NCI-H524 (cell line): ENCODE results near the gene NQO1.
"Not testable (repeated sequence)": the region's sequence is repeated elsewhere in the genome, so short reads cannot be mapped to it uniquely, and the experiment has no call there.

Experiments used
- DNase-seq, 2 experiments: peaks; one replicate each; lab custom pipeline; 2025; lab: John Stamatoyannopoulos, UW

Gene NQO1

DNA sequence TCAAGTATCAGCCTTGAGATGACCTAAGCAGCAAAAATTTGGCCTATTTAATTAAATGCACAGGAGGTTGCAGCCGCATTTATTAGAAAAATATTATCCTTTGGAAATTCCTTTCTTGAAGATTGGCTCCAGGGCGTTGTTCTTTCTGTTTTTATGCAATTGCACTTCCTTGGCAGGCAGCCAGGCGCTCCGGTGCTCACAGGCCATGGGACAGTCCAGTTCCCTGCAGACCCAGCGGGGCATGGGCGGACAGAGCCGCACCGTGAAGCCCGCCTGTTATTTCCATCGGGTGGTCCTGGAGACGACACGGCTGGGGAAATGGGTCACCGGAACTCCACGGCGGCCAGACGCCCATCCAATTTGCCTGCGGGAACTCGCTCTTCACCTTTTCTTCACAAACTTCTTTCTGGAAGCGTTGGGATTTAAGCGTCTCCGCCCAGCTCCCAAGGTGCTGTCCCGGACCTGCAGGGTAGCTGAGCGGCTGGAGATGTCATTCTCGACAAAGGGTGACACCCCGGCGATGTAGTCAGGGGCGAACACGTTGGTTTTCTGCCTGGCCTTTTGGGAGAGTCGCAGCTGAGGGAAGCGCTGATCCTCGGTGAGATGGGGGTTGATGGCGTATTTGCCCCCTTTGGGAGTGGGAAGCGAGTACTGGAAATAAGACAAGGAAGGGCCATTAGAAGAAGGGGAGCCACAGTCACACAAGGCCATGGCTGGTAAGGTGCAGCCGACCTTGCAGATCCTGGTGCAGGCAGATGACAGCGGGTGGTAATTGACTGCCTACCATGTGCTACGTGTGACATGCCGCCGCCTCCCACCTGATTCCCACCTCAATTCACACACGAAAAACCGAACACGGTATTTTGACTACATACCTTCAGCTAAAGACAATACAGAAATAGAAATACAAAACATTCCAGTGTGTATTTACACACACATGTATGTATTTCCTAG lies 15.9 kb upstream of the NQO1 start:
- no peak for DNase-seq

DNA sequence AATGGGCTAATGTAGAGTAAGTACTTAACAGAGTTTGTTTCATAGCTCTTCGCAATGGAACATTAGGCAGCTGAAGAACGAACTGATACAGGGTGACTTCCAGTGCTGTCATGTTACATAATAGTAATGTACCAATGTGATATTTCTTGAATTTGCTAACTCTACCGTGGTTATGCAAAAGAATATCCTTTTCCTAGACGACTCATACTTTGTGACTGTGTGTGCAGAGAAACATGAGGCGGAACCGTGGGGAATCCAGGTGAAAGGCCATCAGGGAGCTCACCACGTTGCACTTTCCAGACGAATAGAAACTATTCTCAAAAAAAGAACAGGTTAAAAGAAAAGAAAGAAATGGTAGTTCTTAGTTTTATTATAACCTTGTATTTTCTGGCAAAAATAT lies 15.2 kb upstream of the NQO1 start:
- no peak for DNase-seq

DNA sequence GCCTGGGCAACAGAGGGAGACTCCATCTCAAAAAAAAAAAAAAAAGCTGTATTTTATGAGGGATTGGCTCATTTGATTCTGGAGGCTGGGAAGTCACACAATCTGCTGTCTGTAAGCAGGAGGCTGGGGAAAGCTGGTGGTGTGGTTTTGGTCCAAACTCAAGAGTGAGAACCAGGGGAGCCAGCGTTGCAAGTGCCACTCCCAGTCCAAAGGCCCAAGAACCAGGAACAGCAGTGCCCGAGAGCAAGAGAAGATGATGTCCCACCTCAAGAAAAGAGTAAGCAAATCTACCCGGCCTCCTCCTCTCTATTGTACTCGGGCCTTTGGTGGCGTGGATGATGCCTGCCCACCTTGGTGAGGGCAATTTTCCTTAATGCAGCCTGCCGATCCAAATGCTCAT lies 5.7 kb upstream of the NQO1 start:
- no peak for DNase-seq

DNA sequence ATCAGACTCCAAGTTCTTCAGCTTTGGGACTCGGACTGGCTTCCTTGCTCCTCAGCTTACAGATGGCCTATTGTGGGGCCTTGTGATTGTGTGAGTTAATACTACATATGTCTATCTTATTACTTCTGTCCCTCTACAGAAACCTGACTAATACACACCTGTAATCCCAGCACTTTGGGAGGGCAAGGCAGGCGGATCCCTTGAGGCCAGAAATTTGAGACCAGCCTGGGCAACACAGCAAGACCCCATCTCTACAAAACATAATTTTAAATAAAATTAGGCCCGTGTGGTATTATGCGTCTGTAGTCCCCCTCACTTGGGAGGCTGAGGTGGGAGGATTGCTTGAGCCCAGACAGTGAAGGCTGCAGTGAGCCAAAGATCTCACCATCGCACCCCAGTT lies 4.9 kb upstream of the NQO1 start:
- not testable (repeated sequence) for DNase-seq

DNA sequence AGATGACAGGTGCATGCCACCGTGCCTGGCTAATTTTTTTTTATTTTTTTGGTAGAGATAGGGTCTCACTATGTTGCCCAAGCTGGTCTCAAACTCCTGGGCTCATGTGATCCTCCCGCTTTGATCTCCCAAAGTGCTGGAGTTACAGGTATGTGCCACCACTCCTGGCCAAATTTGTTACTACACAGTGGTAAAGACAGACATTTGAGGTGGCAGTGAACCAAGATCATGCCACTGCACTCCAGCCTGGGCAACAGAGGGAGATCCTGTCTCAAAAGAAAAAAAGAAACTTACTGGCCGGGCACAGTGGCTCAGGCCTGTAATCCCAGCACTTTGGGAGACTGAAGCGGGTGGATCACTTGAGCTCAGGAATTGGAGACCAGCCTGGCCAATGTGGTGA lies 2.7 kb upstream of the NQO1 start:
- DNase-seq, result not testable (repeated sequence)

DNA sequence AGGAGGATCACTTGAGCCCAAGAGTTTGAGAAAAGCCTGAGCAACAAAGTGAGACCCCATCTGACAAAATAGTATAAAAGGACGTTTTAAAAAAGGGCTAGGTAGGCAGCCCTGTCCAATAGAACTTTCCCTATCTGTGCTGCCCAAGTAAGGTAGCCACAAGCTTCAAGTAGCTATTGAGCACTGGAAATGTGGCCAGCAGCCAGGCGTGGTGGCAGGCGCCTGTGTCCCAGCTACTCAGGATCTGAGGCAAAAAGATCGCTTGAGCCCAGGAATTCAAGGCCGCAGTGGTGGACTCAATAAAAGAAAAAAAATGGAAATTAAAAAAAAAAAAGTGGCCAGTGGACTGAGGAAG lies 1.5 kb upstream of the NQO1 start:
- DNase-seq, result no peak

DNA sequence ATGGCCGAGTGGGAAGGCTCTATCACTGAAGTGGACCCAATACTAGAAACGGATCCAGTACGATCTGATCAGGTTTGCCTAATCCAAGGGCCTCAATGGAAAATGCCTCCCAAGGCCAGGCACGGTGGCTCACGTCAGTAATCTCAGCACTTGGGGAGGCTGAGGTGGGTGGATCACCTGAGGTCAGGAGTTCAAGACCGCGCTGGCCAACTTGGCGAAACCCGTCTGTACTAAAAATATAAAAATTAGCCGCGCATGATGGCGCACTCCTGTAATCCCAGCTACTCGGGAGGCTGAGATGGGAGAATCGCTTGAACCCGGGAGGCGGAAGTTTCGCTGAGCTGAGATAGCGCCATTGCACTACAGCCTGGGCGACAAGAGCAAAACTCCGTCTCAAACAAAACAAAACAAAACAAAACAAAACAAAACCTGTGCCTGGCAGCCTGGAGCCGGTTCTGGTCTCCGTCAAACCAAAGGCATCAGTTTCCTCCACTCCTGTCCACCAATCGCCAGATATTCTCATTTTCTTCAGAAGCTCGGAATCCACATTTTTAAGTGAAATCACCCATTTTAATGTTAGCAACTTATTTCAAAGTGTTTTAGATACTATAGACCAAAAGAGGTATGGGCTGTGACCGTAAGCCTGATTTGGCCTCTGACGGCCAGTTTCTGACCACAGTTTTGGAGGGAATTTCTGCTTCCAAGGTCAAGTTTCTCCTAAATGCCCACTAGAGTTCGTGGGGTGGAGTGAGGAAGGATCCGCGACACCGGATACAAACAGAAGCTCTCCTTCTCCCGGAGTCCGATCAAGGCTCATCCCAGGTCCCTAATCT lies 664 bp downstream of the NQO1 start:
- no peak for DNase-seq

DNA sequence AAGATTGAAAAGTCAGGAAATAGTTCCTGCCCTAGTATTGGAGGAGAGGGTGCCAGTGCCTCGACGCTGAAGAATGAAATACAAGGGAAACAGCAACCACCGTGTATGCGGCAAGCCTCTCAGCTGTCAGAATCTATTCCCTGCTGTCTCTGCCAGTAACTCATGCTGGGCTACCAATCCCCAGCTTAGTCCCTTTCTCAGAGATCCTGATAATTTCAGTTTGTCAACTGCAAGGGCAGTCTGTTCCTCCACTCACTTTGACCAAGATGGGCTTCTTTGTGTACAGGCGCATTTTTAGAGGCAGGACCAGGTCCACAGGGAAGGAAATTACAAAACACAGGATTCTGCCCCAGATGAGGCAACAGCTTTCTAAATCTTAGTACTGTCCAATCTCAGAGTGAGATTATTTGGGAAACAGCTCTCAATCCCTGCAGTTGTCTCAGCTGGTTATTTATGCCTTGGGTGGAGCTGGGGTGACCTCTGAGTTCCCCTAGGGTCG lies 1.3 kb downstream of the NQO1 start:
- no peak for DNase-seq

DNA sequence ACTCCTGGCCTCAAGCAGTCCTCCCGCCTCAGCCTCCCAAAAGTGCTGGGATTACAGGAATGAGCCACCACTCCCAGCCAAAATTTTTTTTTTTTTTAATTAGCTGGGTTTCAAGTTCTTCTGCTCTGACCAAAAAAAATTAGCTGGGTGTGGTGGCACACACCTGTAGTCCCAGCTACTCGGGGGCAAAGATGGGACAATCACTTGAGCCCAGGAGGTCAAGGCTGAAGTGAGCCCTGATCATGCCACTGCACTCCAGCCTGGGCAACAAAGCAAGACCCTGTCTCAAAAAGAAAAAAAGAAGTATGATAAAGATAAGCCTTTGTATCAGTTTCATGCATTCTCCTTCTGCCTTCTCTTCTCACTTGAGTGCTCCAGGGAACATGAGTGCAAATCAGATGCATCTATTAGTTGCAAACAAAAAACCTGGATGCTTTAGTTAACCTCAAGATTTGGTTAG lies 1.9 kb downstream of the NQO1 start:
- DNase-seq, result no peak

DNA sequence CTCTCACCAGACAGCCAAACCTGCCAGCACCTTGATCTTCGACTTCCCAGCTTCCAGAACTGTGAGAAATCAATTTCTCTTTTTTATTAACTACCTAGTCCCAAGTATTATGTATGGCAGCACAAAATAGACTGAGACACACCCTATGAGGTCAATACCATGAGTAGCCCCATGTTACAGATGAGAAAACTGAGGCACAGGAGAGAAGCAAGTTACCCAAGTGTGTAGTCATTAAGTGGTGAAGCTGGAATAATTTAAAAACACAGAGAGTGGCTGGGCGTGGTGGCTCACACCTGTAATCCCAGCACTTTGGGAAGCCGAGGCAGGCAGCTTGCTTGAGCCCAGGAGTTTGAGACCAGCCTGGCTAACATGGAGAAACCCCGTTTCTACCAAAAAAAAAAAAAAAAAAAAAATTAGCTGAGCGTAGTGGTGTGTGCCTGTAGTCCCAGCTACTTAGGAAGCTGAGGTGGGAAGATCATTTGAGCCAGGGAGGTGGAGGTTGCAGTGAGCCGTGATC lies 4.9 kb downstream of the NQO1 start:
- DNase-seq, result no peak

DNA sequence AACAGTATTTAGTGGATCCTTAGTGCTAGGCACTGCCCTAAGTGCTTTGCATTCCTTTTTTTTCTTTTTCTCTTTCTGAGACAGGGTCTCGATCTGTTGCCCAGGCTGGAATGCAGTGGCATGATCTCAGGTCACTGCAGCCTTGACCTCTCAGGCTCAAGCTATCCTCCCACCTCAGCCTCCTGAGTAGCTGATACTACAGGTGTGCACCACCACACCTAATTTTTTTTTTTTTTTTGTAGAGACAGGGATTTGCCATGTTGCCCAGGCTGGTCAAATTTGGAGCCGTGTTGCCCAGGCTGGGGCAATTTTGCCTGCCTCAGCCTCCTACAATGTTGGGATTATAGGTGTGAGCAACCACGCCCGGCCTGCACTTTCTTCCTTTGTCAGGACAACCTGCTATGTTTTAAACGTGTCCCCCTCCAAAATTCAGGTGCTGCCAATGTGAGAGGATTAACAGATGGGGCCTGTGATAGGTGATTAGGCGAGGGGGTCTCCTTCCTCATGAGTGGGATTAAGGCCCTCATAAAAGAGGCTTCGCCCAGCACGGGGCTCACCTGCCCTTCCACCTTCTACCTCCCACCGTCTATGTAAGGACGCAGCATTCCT lies 5.4 kb downstream of the NQO1 start:
- DNase-seq, result no peak

DNA sequence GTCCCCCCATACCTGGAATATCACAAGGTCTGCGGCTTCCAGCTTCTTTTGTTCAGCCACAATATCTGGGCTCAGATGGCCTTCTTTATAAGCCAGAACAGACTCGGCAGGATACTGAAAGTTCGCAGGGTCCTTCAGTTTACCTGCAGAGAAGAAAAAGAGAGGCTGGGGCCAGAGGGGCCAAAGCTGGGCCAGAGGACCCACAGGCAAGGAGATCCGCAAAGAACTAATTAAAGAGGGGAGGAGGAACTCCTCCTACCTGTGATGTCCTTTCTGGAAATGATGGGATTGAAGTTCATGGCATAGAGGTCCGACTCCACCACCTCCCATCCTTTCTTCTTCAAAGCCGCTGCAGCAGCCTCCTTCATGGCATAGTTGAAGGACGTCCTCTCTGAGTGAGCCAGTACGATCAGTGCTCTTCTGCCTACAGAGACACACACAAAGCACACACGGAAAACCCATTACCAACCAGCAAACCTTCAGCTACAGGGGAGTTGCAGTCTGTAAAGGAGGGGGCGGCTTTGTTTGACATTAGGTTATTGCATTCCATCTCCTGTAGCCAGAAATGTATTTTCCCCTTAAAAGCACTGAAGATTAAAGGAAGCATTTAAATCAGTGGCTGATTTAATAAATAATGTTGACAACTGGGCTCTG lies 8.1 kb downstream of the NQO1 start:
- no peak for DNase-seq

DNA sequence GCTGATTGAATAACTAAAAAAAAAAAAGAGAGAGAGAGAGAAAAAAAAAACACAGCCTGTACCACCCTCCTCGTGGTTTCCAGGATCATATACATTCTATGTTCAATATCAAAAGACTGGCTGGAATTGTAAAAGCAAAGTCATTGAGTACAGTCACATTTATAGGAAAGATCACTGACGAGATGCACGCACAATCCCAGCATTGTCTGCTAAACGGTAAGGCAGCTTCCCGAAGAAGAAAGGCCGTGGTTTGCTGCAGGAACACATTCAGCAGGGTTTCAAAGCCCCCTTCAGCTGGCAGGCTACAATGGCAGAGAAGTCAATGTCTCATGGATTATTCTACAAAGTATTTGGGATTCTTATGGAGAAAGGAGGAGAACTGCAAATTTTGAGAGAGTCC lies 9.3 kb downstream of the NQO1 start:
- DNase-seq, result no peak

DNA sequence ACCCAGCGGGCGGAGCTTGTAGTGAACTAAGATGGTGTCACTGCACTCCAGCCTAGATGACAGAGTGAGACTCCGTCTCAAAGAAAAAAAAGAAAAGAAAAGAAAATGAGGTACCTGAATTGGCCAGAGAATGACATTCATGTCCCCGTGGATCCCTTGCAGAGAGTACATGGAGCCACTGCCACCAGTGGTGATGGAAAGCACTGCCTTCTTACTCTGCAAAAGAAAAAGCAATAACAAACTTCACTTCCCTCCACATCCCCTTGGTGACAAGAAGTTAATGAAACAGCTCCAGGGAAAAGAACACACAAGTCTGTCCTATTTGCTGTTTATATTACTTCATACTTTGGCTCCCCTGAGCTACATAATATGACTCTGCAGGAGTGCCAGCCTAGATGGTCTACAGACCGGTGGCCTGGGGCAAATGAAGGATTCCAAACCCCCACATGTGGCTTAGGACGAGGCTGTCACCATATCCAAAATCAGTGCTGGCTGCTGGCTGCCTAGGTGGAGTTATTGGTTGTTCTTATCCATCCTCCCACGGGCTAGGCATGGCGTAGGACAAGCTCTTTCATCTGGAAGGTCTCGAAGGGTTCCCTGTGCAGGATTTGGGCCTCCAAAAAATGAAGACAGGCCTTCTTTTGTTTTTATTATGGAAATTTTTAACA lies 13.3 kb downstream of the NQO1 start:
- DNase-seq, result no peak

DNA sequence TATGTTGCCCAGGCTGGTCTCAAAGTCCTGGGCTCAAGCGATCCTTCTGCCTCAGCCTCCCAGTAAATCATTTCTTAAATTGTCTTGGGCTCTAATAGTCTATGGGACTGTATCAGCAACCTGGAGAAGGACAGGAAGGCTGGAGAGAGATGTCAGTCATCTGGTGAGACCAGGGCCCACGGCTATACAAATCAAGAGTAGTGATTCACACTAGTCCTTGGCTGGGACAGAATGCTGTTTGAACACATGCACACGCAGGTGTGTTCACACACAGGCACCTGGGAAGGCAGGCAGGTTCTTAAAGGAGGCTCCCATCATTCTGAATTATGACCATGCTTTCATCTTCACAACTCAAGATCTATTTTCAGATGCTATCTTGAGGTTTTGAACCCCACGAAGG lies 14.1 kb downstream of the NQO1 start:
- DNase-seq, result no peak

DNA sequence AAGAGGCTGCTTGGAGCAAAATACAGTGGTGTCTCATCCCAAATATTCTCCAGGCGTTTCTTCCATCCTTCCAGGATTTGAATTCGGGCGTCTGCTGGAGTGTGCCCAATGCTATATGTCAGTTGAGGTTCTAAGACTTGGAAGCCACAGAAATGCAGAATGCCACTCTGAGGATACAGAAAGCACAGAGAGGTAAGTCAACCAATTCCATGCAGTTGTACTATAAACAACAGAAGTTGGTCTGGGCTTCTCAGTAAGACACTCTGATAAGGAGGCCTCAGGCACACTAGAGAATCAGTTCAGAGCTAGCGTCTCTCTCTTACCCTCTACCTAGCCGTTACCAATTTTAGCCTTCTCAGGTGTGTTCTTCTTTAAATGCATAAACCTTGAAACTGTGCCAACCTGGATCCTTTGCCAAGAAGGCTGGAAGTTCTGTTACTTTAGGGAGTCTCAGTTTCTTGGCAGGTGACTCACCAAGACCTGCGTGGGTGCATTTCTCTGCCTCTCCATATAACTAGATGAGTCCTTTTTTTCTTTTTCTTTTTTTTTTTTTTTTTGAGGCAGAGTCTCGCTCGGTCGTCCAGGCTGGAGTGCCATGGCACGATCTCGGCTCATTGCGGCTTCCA lies 15.1 kb downstream of the NQO1 start:
- DNase-seq, result no peak

DNA sequence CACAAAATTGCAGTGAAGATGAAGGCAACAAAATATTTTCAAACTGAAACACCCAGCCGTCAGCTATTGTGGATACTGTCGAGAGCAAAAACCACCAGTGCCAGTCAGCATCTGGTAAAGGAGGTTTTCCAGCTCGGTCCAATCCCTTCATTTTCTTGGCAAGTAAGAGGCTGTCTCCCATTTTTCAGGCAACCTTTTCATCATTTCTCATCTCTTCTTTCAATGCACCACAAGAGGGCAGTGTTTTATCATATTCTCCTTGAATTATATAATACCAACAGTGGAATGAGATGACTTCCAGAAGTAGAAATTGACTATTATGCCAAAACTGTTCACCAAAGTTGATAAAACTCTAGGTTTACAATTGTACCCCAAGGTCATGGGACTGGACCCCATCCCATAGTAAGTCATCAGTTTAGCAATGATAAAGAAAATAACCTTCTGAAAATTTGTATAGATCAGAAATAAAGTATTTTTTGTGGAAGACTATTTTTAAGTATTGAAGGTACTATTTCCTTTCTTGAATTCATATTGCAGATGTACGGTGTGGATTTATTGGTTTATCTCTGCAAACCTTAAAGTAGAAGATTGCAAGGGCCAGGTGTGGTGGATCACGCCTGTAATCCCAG lies 16.8 kb downstream of the NQO1 start:
- DNase-seq, result peak; percentile 39 to 75

DNA sequence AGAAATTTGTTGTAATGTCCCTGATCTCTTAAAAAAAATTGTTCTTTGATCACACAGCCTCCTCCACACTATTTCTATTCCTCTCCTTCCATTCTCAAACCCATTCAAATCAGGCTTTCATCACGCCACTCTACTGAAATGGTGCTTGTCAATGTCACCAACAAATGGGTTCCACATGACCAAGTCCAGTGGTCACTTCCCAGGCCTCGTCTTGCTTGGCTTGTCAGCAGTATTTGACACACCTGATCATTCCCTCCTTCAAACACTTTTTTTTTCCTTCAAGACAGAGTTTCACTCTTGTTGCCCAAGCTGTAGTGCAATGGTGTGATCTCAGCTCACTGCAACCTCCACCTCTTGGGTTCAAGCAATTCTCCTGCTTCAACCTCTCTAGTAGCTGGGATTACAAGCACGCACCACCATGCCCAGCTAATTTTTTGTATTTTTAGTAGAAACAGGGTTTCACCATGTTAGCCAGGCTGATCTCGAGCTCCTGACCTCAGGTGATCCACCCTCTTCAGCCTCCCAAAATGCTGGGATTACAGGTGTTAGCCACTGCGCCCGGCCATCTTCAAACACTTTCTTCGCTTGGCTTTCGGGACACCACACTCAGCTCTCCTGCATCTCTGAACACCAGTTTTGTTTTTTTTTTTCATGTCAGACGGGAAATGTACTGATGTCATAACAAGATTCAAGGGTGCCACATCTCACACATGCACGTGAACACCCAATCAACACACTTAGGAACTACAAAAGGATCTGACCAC lies 18.3 kb downstream of the NQO1 start:
- no peak for DNase-seq

DNA sequence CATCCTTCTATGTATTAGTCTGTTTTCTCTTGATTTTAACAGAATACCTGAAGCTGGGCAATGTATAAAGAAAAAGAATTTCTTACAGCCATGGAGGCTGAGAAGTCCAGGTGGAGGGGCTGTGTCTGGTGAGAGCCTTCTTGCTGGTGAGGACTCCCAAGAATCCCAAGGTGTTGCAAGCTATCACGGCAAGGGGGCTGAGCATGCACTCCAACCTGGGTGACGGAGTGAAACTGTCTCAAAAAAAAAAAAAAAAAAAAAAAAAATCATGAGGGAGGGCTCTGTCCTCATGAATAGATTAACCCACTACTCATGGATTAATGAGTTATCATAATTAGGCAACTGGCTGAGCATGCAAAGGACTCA lies 19.4 kb downstream of the NQO1 start:
- no peak for DNase-seq
